Brain microvascular endothelial cell (primary cell): Measurements from ENCODE around the gene TPPP3.

Experiments
- DNase-seq: peaks from one replicate; pipeline ENCODE4 v3.0.0-alpha.2; 2020
- H3K27ac ChIP-seq: fragments of 250-450 bp; sonication (Bioruptor Pico); 2 replicates; pipeline ENCODE4 v1.5.1; 2020; ENCODE audit warnings: mild to moderate bottlenecking, moderate library complexity
- H3K27me3 ChIP-seq: fragments of 250-450 bp; sonication (Bioruptor Pico); replicated peaks from 2 replicates; pipeline ENCODE4 v1.5.1; 2020; ENCODE audit warnings: mild to moderate bottlenecking
- H3K36me3 ChIP-seq: fragments of 250-450 bp; sonication (Bioruptor Pico); replicated peaks from 2 replicates; pipeline ENCODE4 v1.5.1; 2020; ENCODE audit warnings: mild to moderate bottlenecking
- H3K4me3 ChIP-seq: 2 replicates; pipeline ENCODE4 v1.5.1; 2011; ENCODE audit warnings: low read depth, mild to moderate bottlenecking, control low read depth, low read length, moderate library complexity
- CTCF ChIP-seq: IDR thresholded peaks from 2 replicates; pipeline ENCODE4 v1.5.1; 2011; ENCODE audit warnings: low read depth, mild to moderate bottlenecking, moderate library complexity, low read length, control low read depth, inconsistent platforms; ENCODE audit errors: missing control alignments
- in situ Hi-C: cut with HindIII; loops from 2 replicates; pipeline ENCODE4 v1.10.0; 2017; ENCODE audit warnings: low sequenced_read_pairs, low pct_ligation_motif_present

The TPPP3 gene

GRCh38 chr16:67405336-67405735, 12.0 kb upstream of the TPPP3 start:
- TF ChIP-seq CTCF, result no peak
- H3K27me3 ChIP-seq, result no peaks in the 10 kb centered on the region
- no peak overlapping the region for H3K4me3 ChIP-seq
- no peak overlapping the region for H3K27ac ChIP-seq
- no peak for DNase-seq
- in situ Hi-C loops, result no loop called here
- H3K36me3 ChIP-seq, result no peaks in the 10 kb centered on the region

GRCh38 chr16:67404740-67405226, 11.5 kb upstream of the TPPP3 start:
- Histone ChIP-seq H3K4me3 (no peak overlapping the region), H3K27me3 (no peaks in the 10 kb centered on the region), H3K27ac (no peak overlapping the region), H3K36me3 (no peaks in the 10 kb centered on the region)
- no peak for TF ChIP-seq CTCF
- in situ Hi-C loops, result no loop called here
- DNase-seq, result no peak

DNA sequence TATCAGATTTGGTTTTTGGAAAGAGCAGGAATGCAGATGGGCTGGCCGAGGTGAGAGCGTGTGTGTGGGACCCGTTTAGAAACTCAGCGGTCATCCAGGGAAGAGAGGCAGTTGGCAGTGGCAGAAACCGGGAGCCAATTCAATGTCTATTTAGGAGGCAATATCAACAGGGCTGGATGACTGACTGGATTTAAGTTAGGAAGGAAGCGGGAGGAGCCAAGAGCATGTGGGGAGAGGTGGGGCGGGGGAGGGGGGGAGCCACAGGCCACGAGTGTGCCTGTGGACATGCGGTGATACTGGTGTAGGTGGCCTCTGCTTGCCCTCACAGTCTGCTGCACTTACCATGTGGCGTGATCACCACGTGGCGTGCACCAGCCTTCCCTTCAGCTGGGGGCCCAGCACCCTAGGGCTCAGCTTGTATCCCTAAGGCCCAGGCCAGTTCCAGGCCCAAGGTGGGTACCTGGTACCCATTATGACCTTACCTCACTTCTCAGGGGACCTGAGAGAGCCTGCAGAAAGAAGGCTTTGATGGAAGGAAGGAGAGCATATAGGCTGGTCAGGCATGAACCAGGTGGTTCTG, 10.8 kb upstream of the TPPP3 start:
- Histone ChIP-seq H3K36me3 (no peaks in the 10 kb centered on the region), H3K4me3 (no peak overlapping the region), H3K27me3 (no peaks in the 10 kb centered on the region), H3K27ac (no peak overlapping the region)
- TF ChIP-seq CTCF, result no peak
- DNase-seq, result no peak
- in situ Hi-C loops, result no loop called here

- in situ Hi-C loops, result no loop called here
- Histone ChIP-seq H3K27ac (no peak overlapping the region), H3K36me3 (no peaks in the 10 kb centered on the region), H3K27me3 (no peaks in the 10 kb centered on the region), H3K4me3 (no peak overlapping the region)
- no peak for TF ChIP-seq CTCF
- DNase-seq, result no peak
These were observed 7.6 kb upstream of the TPPP3 start for GRCh38 chr16:67400901-67401300.

DNA sequence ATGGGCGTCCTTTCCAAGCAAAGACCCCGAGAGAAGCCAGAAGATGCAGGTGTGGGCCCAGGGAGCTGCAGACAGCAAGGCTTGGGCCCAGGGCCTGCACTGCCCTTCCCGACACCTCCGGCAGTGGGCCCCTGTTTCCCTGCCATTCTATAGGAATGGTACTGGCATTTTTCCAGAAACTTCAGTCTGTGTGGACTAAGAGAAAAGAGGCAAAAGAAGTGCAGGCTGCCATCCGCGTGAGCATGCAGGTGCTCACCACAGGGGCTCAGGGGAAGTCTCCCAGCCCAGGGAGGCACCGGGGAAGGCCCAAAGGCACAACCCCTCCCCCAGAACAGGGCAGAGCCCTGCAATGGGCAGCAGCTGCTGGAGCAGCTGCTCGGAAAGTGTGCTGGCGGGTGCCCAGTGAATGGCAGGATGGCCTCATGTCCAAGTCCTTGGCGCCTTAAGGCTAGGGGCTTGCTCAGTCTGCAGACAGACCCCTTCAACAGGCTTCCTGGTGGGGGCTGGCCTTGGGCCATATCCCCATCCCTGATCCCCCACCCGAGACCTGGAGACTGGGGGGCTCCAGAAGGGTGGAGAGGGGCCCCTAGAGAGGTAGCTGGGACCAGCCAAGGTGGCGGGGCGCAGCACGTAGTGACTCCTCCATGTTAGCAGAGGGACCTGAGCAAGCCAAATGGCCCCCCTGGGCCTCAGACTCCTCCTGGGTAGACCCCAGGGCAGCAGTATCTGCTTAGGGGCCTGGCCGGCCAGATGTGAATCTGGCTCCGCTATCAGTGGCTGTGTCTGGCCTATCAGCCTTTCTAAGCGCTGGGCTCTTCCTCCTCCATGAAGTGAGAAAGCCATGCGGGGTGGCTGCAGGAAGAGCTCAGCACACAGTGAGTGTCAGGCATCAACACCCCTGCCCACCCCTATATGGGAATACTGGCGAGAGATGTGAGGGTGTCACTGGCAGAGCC, 6.7 kb upstream of the TPPP3 start:
- in situ Hi-C loops, result no loop called here
- H3K4me3 ChIP-seq, result no peak overlapping the region

More for the DNA sequence above, 6.7 kb upstream of the TPPP3 start:
- Histone ChIP-seq H3K27ac (no peak overlapping the region), H3K27me3 (no peaks in the 10 kb centered on the region), H3K36me3 (no peaks in the 10 kb centered on the region)
- no peak for TF ChIP-seq CTCF
- DNase-seq, result no peak
